Measurements from ENCODE around the gene ALG14.

Gene ALG14

DNA sequence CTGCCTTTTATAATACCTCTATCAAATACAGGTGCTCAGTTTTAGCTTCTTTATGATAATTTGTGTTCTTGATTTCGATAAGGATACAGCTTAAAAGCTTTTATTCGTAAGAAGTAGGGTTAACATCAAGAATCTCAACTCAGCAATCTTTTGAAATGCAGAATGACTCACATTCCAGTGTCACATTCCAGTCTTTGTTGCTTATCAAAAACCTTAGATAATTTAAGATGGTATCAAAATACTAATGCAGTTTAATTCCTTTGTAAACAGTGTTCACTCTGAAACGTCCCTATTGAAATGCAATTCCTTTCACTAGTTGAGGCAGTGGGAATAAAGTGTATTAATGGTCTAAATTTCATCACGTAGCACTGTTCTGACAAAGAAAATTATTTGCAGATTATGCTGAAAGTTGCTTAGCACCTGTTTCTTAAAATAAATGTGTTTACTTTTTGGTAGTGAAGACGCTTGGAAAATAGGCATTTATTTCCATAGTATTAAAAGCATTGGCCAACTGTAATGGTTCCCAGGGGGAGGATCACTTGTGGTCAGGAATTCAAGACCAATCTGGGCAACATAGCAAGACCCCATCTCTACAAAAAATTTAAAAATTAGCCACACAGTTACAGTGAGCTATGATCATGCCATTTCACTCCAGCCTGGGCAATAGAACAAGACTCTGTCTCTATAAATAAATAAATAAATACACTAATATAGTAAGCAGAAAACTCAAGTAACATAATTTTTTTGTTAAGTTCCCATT, 135.7 kb downstream of the ALG14 start:
- H3K36me3 ChIP-seq (ENCODE audit: low read length), result no peaks in the 10 kb centered on the region
- no peaks in the 10 kb centered on the region for H3K9me3 ChIP-seq (ENCODE audit: insufficient read depth, low read length)
- no peak overlapping the region for H3K27ac ChIP-seq (ENCODE audit: low read depth, low read length)
- H3F3A ChIP-seq (ENCODE audit: insufficient read depth), result no peaks in the 10 kb centered on the region
- no peaks in the 10 kb centered on the region for H3K27me3 ChIP-seq (ENCODE audit: low read length)
- H3K4me3 ChIP-seq (ENCODE audit: insufficient read depth, low read length, poor library complexity, severe bottlenecking), result no peak overlapping the region
- TF ChIP-seq, protein P1, sequence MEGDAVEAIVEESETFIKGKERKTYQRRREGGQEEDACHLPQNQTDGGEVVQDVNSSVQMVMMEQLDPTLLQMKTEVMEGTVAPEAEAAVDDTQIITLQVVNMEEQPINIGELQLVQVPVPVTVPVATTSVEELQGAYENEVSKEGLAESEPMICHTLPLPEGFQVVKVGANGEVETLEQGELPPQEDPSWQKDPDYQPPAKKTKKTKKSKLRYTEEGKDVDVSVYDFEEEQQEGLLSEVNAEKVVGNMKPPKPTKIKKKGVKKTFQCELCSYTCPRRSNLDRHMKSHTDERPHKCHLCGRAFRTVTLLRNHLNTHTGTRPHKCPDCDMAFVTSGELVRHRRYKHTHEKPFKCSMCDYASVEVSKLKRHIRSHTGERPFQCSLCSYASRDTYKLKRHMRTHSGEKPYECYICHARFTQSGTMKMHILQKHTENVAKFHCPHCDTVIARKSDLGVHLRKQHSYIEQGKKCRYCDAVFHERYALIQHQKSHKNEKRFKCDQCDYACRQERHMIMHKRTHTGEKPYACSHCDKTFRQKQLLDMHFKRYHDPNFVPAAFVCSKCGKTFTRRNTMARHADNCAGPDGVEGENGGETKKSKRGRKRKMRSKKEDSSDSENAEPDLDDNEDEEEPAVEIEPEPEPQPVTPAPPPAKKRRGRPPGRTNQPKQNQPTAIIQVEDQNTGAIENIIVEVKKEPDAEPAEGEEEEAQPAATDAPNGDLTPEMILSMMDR (IDR thresholded peaks at IDR 0.05; ENCODE audit: insufficient read depth, low read length, poor library complexity, severe bottlenecking), result no peak
- TF ChIP-seq EZH2phosphoT487 (conservative IDR thresholded peaks at IDR 0.05; ENCODE audit: low read length), result no peak
- no peaks in the 10 kb centered on the region for H3K9me2 ChIP-seq (replicated peaks; ENCODE audit: insufficient read depth, low read length)
- H3K79me2 ChIP-seq (ENCODE audit: insufficient read depth, low read length), result no peaks in the 10 kb centered on the region
- H4K20me1 ChIP-seq (ENCODE audit: low read depth, low read length), result no peaks in the 10 kb centered on the region
- H3K4me2 ChIP-seq (ENCODE audit: low read depth, low read length, poor library complexity, severe bottlenecking), result no peak overlapping the region
- H3K9ac ChIP-seq (ENCODE audit: low read length), result no peak overlapping the region
- H2AFZ ChIP-seq (ENCODE audit: low read depth, low read length, severe bottlenecking), result no peak overlapping the region

GRCh38 chr1:94935476-94935875, 137.3 kb downstream of the ALG14 start:
- TF ChIP-seq, protein P1 (IDR thresholded peaks at IDR 0.05; ENCODE audit: insufficient read depth, low read length, poor library complexity, severe bottlenecking), result no peak
- no peak for TF ChIP-seq EZH2phosphoT487 (conservative IDR thresholded peaks at IDR 0.05; ENCODE audit: low read length)
- Histone ChIP-seq H3K4me2 (ENCODE audit: low read depth, low read length, poor library complexity, severe bottlenecking) (no peak overlapping the region), H3K79me2 (ENCODE audit: insufficient read depth, low read length) (no peaks in the 10 kb centered on the region), H2AFZ (ENCODE audit: low read depth, low read length, severe bottlenecking) (no peak overlapping the region), H3K9me3 (ENCODE audit: insufficient read depth, low read length) (no peaks in the 10 kb centered on the region), H4K20me1 (ENCODE audit: low read depth, low read length) (no peaks in the 10 kb centered on the region), H3F3A (ENCODE audit: insufficient read depth) (no peaks in the 10 kb centered on the region), H3K27me3 (ENCODE audit: low read length) (no peaks in the 10 kb centered on the region), H3K27ac (ENCODE audit: low read depth, low read length) (no peak overlapping the region), H3K36me3 (ENCODE audit: low read length) (no peaks in the 10 kb centered on the region), H3K4me3 (ENCODE audit: insufficient read depth, low read length, poor library complexity, severe bottlenecking) (no peak overlapping the region), H3K9ac (ENCODE audit: low read length) (no peak overlapping the region), H3K9me2 (replicated peaks; ENCODE audit: insufficient read depth, low read length) (no peaks in the 10 kb centered on the region)

- Histone ChIP-seq H3K36me3 (ENCODE audit: low read length) (no peaks in the 10 kb centered on the region), H3K27me3 (ENCODE audit: low read length) (no peaks in the 10 kb centered on the region), H2AFZ (ENCODE audit: low read depth, low read length, severe bottlenecking) (no peak overlapping the region), H3K9me3 (ENCODE audit: insufficient read depth, low read length) (no peaks in the 10 kb centered on the region), H4K20me1 (ENCODE audit: low read depth, low read length) (no peaks in the 10 kb centered on the region), H3K4me3 (ENCODE audit: insufficient read depth, low read length, poor library complexity, severe bottlenecking) (no peak overlapping the region), H3K9ac (ENCODE audit: low read length) (no peak overlapping the region), H3F3A (ENCODE audit: insufficient read depth) (no peaks in the 10 kb centered on the region), H3K9me2 (replicated peaks; ENCODE audit: insufficient read depth, low read length) (no peaks in the 10 kb centered on the region), H3K79me2 (ENCODE audit: insufficient read depth, low read length) (no peaks in the 10 kb centered on the region), H3K4me2 (ENCODE audit: low read depth, low read length, poor library complexity, severe bottlenecking) (no peak overlapping the region), H3K27ac (ENCODE audit: low read depth, low read length) (no peak overlapping the region)
- TF ChIP-seq, protein P1 (IDR thresholded peaks at IDR 0.05; ENCODE audit: insufficient read depth, low read length, poor library complexity, severe bottlenecking), result no peak
- TF ChIP-seq EZH2phosphoT487 (conservative IDR thresholded peaks at IDR 0.05; ENCODE audit: low read length), result no peak
Measured at GRCh38 chr1:94935034-94935433, 137.7 kb downstream of the ALG14 start.
